Measurements from ENCODE around the gene GLCE.

The GLCE gene

GRCh38 chr15:69170597-69170996 is 10.2 kb downstream of the GLCE start:
- DNase-seq (ENCODE audit: low spot score): no peak
- in situ Hi-C loops (cut with MboI; ENCODE audit: low pct_unique_long_range_greater_than_20kb, low sequenced_read_pairs, unreplicated experiment): no loop called here
- TF ChIP-seq, protein P1, sequence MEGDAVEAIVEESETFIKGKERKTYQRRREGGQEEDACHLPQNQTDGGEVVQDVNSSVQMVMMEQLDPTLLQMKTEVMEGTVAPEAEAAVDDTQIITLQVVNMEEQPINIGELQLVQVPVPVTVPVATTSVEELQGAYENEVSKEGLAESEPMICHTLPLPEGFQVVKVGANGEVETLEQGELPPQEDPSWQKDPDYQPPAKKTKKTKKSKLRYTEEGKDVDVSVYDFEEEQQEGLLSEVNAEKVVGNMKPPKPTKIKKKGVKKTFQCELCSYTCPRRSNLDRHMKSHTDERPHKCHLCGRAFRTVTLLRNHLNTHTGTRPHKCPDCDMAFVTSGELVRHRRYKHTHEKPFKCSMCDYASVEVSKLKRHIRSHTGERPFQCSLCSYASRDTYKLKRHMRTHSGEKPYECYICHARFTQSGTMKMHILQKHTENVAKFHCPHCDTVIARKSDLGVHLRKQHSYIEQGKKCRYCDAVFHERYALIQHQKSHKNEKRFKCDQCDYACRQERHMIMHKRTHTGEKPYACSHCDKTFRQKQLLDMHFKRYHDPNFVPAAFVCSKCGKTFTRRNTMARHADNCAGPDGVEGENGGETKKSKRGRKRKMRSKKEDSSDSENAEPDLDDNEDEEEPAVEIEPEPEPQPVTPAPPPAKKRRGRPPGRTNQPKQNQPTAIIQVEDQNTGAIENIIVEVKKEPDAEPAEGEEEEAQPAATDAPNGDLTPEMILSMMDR (IDR thresholded peaks at IDR 0.05; ENCODE audit: extremely low read depth, insufficient read depth, missing control alignments): no peak

DNA sequence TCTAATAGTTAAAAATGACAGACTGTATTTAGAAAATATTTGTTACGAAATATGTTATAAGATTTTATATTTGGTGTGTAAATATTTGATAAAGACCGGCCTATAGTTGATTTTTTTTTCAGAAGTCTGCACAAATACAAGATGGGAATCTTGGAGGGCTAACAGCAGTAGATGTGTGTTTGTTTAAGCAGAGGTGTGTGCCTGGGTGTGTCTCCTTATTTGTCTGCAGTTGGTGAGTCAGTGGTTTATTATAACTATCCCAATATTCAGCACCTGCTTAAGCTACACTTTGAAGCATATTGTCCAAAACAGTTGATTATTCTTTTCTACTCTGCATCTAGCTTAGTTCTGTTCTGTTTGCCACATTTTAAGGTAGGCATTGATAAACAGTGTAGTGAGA is 12.4 kb downstream of the GLCE start:
- no peak for DNase-seq (ENCODE audit: low spot score)
- TF ChIP-seq, protein P1 (IDR thresholded peaks at IDR 0.05; ENCODE audit: extremely low read depth, insufficient read depth, missing control alignments): no peak
- in situ Hi-C loops (cut with MboI; ENCODE audit: low pct_unique_long_range_greater_than_20kb, low sequenced_read_pairs, unreplicated experiment): no loop called here

- in situ Hi-C loops (cut with MboI; ENCODE audit: low pct_unique_long_range_greater_than_20kb, low sequenced_read_pairs, unreplicated experiment): no loop called here
- DNase-seq (ENCODE audit: low spot score): no peak
- TF ChIP-seq, protein P1 (IDR thresholded peaks at IDR 0.05; ENCODE audit: extremely low read depth, insufficient read depth, missing control alignments): no peak
These were observed 15.1 kb downstream of the GLCE start for GRCh38 chr15:69175536-69175935.

GRCh38 chr15:69181424-69181823 is 21.0 kb downstream of the GLCE start:
- TF ChIP-seq, protein P1 (IDR thresholded peaks at IDR 0.05; ENCODE audit: extremely low read depth, insufficient read depth, missing control alignments): no peak
- in situ Hi-C loops (cut with MboI; ENCODE audit: low pct_unique_long_range_greater_than_20kb, low sequenced_read_pairs, unreplicated experiment): no loop called here
- DNase-seq (ENCODE audit: low spot score): no peak

DNA sequence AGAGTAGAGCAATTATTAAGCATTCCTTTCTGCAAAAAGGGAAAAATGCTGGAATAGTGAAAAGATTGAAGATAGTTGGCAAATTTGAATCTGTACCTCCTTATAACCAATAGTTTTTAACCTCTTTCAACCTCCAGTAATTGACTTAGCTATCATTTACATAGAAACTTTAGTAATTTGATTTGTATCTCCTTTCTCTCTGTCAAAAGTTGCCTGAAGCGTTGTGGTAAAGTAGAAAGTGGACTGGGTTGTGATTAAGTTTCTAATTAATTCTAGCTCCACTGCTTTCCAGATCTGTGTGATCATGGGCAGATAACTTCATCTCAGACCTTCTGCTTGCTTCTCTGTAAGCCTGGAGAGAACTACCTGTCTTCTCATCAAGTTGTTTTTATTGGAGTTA is 24.8 kb downstream of the GLCE start:
- DNase-seq (ENCODE audit: low spot score): no peak
- in situ Hi-C loops (cut with MboI; ENCODE audit: low pct_unique_long_range_greater_than_20kb, low sequenced_read_pairs, unreplicated experiment): no loop called here

GRCh38 chr15:69185706-69186105 is 25.3 kb downstream of the GLCE start:
- TF ChIP-seq, protein P1 (IDR thresholded peaks at IDR 0.05; ENCODE audit: extremely low read depth, insufficient read depth, missing control alignments): no peak
- DNase-seq (ENCODE audit: low spot score): no peak
- in situ Hi-C loops (cut with MboI; ENCODE audit: low pct_unique_long_range_greater_than_20kb, low sequenced_read_pairs, unreplicated experiment): no loop called here

More for the DNA sequence above, 24.8 kb downstream of the GLCE start:
- TF ChIP-seq, protein P1 (IDR thresholded peaks at IDR 0.05; ENCODE audit: extremely low read depth, insufficient read depth, missing control alignments): no peak

DNA sequence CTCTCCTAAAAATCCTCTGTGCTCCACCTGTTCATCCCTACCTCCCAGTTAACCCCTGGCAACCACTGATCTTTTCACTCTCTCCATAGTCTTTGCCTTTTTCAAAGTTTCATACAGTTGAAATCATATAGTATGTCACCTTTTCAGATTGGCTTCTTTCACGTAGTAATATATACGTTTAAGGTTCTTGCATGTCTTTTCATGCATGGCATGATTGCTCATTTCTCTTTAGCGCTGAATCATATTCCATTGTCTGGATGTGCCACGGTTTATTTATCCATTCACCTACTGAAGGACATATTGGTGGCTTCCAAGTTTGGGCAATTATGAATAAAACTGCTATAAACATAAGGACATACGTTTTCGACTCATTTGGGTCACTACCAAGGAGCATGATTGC is 28.7 kb downstream of the GLCE start:
- TF ChIP-seq, protein P1 (IDR thresholded peaks at IDR 0.05; ENCODE audit: extremely low read depth, insufficient read depth, missing control alignments): no peak
- in situ Hi-C loops (cut with MboI; ENCODE audit: low pct_unique_long_range_greater_than_20kb, low sequenced_read_pairs, unreplicated experiment): no loop called here
- DNase-seq (ENCODE audit: low spot score): no peak

Measured in GM13977 (cell line).